ENCODE measurements around the gene SLC13A1.

GRCh38 chr7:123211545-123211944 lies 11.8 kb upstream of the SLC13A1 start:
- no peak for TF ChIP-seq CTCF (IDR thresholded peaks at IDR 0.05)
- TF ChIP-seq POLR2A (IDR thresholded peaks at IDR 0.05): no peak
- TF ChIP-seq EP300 (IDR thresholded peaks at IDR 0.05): no peak
